ENCODE measurements around the gene TMEM201.

GRCh38 chr1:9605946-9606455, 17.3 kb downstream of the TMEM201 start:
- TF ChIP-seq POLR2A (IDR thresholded peaks at IDR 0.05): no peak
- TF ChIP-seq CTCF (IDR thresholded peaks at IDR 0.05): no peak
- no peak for TF ChIP-seq POLR2AphosphoS5 (IDR thresholded peaks at IDR 0.05)
